LHCN-M2 (cell line): ENCODE measurements around the gene SORL1. TPM values are rescaled to one million over a fixed set of nuclear protein-coding genes. Genes with fewer than 3 reads are reported as not detected.

ENCODE experiments used
- DNase-seq: peaks from one replicate; pipeline ENCODE4 v3.0.0-alpha.2; 2012; ENCODE audit warnings: low read depth
- total RNA-seq: library from RNA; depleted of rRNA; stranded (reverse); fragments of >200 nt; gene quantifications from 2 replicates; pipeline ENCODE4 v1.2.3, GENCODE V29; 2014

The SORL1 gene
- total RNA-seq, 1 experiment from 2014 or later: 0.06 TPM

DNA sequence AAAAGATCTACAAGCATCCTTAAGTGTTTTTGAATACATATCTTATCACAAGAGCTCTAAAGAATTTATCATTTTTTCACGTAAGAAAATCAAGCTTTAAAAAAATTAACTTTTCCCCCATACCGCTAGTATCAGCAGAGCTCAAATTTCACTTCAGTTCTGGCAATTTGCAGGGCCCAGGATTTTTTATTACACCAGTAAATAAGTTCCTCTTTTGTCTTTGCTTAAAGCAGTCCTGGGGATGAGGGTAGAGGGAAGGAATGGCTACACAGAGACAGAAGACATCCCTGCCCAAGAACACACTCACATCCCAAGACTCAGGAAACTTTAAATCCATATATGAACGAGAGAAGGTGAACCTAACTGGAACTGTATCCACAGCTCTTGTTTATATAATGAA, 22.6 kb upstream of the SORL1 start:
- DNase-seq: no peak

DNA sequence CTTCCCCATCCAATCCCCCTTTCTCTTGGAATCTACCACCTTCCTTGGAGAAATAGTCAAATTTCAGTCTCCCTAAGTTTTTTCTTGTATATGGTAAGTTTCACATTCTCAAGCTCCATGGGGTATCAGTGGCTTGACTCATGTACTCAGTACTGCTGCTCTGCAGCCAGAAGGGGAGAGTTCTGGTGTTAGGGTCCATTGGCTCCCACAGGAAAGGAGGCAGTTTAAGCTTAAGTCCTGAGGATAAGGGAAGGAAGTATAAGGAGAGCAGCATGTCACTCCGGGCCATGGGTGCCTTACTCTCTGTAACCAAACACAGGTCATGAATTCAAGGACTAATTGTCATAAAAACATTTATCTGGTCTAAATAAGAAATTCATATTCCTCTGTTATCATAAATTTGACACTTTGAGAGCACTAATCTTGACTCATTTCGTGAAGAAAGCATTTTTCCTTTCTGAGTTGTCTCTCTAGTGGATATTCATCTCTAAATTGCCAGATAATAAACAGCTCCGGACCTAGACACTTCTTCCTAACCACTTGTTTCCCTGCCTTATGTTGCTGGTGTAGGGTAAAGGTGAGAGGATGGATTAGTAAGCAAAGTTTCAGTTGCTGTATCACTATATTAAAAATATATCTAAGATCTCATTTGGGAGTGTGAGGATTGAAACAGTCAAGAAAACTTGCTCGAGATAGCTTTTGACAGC, 20.1 kb upstream of the SORL1 start:
- no peak for DNase-seq

- no peak for DNase-seq
These were observed 17.0 kb upstream of the SORL1 start for GRCh38 chr11:121435132-121435531.

DNA sequence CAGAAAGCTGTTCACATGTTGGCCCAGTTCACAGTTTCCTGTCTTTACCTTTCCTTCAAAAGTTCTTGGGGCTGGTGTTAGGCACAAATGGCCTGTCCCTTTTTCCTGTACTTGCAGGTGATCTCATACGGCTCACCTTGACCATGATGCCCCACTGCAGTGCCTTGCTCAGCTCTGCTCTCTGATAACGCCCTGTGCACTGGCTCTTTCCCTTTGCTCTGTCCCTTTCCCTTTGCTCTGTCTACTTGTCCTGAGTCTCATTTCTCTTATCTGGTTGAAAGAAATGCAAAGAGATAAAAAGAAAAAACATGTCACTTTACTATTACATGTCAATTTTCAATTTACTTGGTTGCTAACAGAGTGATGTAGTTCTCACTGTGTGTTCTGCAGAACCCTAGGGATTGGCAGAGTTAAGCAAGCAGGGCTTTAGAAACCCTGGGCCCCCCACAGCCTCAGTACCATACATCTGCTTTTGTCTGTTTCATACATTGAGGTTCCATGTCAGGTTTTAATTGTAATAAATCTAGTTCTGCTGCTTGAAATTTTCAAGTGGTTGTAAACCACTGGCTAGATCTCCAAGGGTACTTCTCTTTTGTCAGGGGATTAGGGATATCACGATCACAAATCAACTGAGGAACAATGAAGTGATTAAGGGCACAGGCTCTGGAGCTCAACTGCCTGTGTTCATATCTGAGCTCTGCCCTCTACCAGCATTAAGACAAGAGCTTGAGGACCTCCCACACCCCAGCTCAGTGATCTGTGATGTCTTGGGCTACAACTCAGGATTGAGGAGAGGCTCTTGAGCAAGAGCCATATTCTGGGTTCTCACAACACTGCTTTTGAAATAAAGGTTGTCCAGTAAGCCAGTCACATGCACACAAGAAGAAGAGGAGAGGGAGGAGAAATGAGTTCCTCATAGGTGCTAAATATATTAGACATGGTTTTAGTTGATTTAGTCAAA, 16.3 kb upstream of the SORL1 start:
- no peak for DNase-seq

DNA sequence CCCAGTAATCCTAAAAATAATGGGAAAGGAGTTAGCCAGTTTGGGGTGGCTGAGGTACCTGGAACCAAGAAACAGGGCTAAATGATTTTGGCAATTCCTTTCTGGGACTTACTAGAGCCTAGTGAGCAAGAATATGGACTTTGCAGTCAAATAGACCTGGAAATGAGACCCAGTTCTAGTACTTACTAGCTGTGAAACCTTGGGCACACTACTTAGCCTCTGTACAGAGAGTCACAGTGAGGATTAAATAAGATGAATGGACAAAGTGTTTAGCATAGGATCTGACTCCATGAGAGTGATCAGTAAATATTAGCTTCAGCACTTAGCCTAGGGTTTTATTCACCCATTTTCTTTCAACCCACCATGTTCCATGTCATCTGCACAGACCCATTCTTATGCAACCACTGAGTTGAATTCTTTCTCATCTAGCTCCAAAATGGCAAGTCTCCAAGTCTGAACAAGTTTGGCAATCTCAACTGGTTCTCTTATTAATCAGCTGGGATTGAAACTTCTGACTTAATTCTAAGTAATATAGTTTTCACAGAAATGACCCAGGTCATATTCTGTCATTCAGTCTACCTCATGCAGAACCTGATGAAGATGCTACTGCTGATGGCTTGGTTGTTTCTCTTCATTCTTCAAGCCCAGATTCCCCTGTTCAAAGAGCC, 15.0 kb upstream of the SORL1 start:
- DNase-seq: no peak

GRCh38 chr11:121437686-121438078, 14.4 kb upstream of the SORL1 start:
- no peak for DNase-seq

DNA sequence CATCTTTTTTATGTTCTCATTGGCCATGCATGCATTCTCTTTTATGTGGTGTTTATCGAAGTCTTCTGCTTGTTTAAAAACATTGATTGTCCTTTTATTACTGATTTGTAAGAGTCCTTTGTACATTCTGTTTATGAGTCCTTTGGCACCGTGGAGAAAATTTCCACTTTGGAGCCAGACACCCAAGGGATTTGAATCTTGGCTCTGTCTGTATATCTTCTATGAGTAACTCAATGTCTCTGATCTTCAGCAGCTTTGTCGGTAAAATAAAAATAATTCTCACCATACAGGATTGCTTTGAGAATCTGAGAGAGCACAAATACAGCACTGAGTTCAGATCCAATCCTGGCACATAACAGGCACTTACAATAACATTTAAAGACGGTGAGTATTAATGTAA, 12.8 kb upstream of the SORL1 start:
- DNase-seq: no peak

DNA sequence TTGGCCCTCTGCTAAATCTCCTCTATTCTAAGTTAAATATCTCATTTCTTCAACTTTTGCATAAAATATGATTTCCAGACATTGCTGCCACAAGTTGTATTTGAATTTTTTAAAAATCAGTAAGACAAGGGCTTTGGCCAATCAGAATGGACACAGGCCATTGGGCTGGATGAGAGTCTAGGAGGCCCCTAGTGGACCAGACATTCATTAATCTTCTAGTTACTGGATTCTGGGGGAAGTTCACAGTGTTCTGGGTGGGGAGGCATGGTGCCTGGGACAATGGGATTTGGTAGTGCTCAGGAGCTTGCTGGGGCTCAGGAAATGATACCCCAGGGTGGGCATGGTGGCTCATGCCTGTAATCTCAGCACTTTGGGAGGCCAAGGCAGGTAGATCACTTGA, 12.4 kb upstream of the SORL1 start:
- no peak for DNase-seq

DNA sequence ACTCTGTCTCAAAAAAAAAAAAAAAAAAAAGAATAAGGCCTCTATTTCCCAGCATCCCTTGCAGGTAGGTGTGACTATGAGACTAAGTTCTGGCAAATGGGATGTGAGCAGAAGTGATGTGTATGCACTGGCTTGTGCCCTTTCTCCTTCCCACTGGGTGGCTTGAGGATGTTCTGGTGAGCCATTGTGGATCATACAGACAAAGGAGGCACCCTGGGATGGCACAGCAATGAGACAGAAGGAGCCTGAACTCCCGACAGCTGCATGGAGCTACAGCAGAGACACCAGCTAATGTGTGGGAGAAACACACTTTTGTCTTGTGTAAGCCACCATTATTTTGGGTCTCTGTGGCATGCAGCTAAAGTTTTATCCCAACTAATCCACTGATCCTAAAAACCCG, 10.6 kb upstream of the SORL1 start:
- DNase-seq: no peak

- DNase-seq: no peak
These were observed 8.3 kb upstream of the SORL1 start for GRCh38 chr11:121443688-121444275.

GRCh38 chr11:121444526-121444925, 7.6 kb upstream of the SORL1 start:
- DNase-seq: no peak

- no peak for DNase-seq
These were observed 6.9 kb upstream of the SORL1 start for GRCh38 chr11:121445071-121445768.

- peak; percentile 1 for DNase-seq
These were observed 5.4 kb upstream of the SORL1 start for GRCh38 chr11:121446752-121447156.

DNA sequence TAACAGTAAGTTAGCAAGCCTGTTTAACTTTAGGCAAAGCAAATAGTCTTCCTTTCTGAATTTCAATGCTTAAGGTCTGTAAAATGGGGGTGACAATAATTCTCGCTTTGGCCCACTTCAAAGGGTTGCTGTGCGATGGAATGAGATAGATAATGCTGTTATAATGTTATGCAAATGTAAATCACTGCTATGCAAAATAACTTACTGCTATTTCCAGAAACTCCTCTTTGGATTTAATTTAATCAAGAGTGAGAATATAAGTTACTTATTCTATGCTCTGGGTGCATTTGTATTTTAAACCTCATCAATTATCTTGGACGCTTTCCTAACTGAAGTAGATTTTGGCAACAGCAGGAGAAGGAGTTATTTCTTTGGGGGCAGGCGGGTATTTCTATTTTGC, 4.1 kb upstream of the SORL1 start:
- DNase-seq: no peak

DNA sequence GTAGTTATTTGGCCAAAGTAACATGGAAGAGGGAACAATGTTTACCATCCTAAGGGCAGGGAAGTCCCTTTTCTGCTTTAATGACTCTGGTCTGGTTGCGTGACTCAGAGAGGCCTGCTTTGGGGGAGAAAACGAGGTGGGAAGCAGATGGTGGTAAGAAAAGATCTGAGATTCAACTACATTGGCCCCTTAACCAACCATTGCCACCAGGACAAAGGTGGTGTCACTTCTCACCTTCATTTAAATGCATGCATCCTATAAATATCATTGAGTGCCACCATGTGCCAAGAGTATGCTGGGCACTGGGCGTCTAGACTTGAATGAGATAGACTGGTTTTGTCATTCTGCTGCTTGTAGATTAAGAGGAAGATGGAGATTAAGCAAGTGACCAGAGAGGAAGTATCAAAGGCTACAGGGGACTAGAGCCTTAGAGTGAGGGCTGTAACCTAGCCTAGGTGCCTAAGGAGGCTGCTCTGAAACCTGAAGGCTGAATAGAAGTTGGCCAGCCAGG, 3.6 kb upstream of the SORL1 start:
- DNase-seq: no peak

DNA sequence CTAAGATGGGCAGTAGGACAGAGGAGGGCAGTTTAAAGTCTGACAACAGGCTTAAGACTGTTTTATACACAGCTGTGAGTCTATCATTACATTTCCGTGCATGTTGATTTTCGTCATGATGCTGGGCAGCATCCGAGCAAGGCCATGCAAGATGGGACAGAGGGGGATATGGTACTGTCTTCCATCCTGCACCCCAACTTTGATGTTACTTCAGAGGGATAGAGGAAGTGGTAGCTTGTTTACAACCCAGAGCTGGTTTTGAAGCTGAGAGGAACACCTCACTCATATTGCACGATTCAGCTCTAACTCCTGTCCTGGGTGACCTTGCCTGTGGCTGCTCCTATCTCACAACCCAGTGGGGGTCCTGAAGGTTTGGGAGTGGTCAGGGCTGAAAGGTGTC, 3.0 kb upstream of the SORL1 start:
- DNase-seq: no peak

DNA sequence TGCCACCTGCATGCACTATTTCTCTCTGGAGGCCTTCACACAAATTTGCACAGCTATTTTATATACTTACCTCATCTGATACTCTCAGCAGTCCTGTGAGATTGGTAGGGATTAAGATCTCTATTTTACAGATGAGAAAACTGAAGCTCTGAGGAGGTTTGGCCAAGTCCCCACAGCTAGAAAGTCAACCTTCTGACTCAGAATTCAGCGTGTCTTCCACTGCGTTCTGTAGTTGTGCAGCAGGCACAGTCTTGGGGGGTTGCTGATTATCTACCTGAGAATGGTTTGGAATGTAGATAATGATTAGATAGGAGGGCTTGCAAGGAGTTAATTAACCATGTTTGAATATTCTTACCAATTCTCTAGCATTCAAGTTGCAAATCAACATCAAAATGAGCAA, 2.5 kb upstream of the SORL1 start:
- DNase-seq: no peak

DNA sequence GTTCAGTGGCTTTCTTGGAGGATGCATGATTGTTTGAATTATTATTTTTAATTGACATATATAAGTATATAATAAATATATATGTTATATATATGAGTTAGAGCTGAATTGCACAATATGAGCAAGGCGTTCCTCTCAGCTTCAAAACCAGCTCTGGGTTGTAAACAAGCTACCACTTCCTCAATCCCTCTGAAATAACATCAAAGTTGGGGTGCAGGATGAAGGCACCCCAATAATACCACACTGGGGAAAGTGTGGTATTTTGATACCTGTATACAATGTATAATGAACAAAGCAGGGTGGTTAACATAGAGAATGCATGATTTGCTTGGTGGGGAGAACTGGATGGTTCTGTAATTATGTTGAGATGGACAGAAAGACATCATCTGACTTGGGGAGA, 1.7 kb upstream of the SORL1 start:
- DNase-seq: no peak

- no peak for DNase-seq
These were observed 732 bp upstream of the SORL1 start for GRCh38 chr11:121451178-121451985.

- no peak for DNase-seq
These were observed 566 bp downstream of the SORL1 start, which contains the start of gene SORL1-AS1 for GRCh38 chr11:121452609-121453150. SORL1-AS1 (minus strand) TSS chr11:121452967.
